AG09309 (cell line): Measurements from ENCODE around the gene GLI2.

Source experiments
- DNase-seq: peaks from one replicate; pipeline ENCODE4 v3.0.0-alpha.2; 2010; ENCODE audit warnings: low read depth
- H3K4me3 ChIP-seq: 2 replicates; pipeline ENCODE4 v1.5.1; 2011; ENCODE audit warnings: mild to moderate bottlenecking, low read depth, low read length, moderate library complexity; ENCODE audit not compliant: control insufficient read depth
- CTCF ChIP-seq: IDR thresholded peaks from 2 replicates; pipeline ENCODE4 v1.5.1; 2011; ENCODE audit warnings: mild to moderate bottlenecking, low read depth, low read length, inconsistent platforms; ENCODE audit not compliant: insufficient read depth, control insufficient read depth; ENCODE audit errors: missing control alignments

Gene GLI2

GRCh38 chr2:120734930-120735651 lies 577 bp upstream of the GLI2 start:
- no peak for DNase-seq
- peak overlapping the region; percentile 78 for H3K4me3 ChIP-seq
- TF ChIP-seq CTCF, result no peak

GRCh38 chr2:120736202-120736623 lies 545 bp downstream of the GLI2 start:
- TF ChIP-seq CTCF, result no peak
- peak overlapping the region; percentile 78 for H3K4me3 ChIP-seq
- no peak for DNase-seq

GRCh38 chr2:120736624-120737339 lies 1.1 kb downstream of the GLI2 start:
- peak overlapping the region; percentile 78 for H3K4me3 ChIP-seq

GRCh38 chr2:120737340-120738101 lies 1.9 kb downstream of the GLI2 start:
- DNase-seq, result no peak
- no peak for TF ChIP-seq CTCF

More at GRCh38 chr2:120736624-120737339, 1.1 kb downstream of the GLI2 start:
- TF ChIP-seq CTCF, result no peak
- peak; percentile 52 for DNase-seq

GRCh38 chr2:120738117-120738516 lies 2.4 kb downstream of the GLI2 start:
- DNase-seq, result no peak
- peak overlapping the region; percentile 78 for H3K4me3 ChIP-seq
- no peak for TF ChIP-seq CTCF

More at GRCh38 chr2:120737340-120738101, 1.9 kb downstream of the GLI2 start:
- peak overlapping the region; percentile 78 for H3K4me3 ChIP-seq

- no peak for DNase-seq
- no peak for TF ChIP-seq CTCF
- no peak overlapping the region for H3K4me3 ChIP-seq
These were observed 3.2 kb downstream of the GLI2 start for GRCh38 chr2:120738786-120739437.
